Skin epidermis (tissue), 12 donors: ENCODE data around the gene NHEJ1.
"Not testable (repeated sequence)": the region's sequence is repeated elsewhere in the genome, so short reads cannot be mapped to it uniquely, and the experiment has no call there.

Source experiments
- H3K27ac ChIP-seq, 21 experiments: fragments of 200-600 bp; sonication (generic) in 11 of 21; one replicate each; pipeline ENCODE4 v1.5.0; 2020; ENCODE audit warnings: mild to moderate bottlenecking in 3 of 21, inconsistent platforms in 2 of 21, moderate library complexity in 2 of 21
- H3K4me3 ChIP-seq, 7 experiments: fragments of 200-600 bp; sonication (generic) in 2 of 7; one replicate each; pipeline ENCODE4 v1.5.0; 2020; ENCODE audit warnings: inconsistent platforms in 2 of 7, mild to moderate bottlenecking in 2 of 7, moderate library complexity in 1 of 7

NHEJ1 gene

GRCh38 chr2:219160186-219161017 is at the start of gene NHEJ1:
Gene NHEJ1 (minus strand): TSS chr2:219160815. CDS start chr2:219158362, 2,453 bp downstream.
- peak within 1 kb of the TSS; percentile 78 to 97 (median 88) for H3K27ac ChIP-seq

GRCh38 chr2:219209236-219210195 is 48.9 kb upstream of the NHEJ1 start:
- Histone ChIP-seq H3K27ac (peak overlapping the region in 4 of 21 experiments; percentile 3 to 62 (median 14)), H3K4me3 (no peak overlapping the region)

More at GRCh38 chr2:219160186-219161017, at the start of gene NHEJ1:
- peak within 1 kb of the TSS; percentile 50 to 73 (median 65) for H3K4me3 ChIP-seq

DNA sequence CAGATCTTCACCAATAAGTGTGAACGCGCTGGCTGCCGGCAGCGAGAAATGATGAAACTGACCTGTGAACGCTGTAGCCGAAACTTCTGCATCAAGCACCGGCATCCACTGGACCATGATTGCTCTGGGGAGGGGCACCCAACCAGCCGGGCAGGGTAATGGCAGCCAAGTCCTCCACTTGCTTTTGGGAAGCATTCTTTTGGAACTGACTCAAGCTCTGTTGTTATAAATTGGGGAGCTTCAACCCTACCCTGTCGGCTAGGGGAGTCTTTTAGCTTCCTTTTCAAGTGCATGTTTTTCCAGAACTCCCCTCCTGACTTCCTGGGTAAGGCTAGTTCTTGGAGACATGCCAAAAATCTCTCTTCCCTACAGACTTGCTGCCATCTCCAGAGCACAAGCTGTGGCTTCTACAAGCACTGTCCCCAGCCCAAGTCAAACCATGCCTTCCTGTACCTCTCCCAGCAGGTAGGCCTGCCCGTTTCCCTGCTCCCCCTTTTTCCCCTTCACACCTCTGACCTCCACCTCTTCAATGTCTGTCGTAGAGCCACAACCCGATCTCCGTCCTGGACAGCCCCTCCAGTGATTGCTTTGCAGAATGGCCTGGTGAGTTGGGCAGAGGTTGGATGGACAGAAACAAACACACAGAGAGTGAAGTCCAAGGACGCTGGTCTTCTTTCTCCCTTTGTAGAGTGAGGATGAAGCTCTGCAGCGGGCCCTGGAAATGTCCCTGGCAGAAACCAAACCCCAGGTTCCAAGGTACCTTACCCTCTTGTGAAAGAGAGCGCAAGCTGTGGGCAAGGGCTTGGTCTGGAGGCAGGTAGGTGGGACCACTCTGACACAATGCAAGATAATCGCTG is 47.5 kb upstream of the NHEJ1 start:
- Histone ChIP-seq H3K4me3 (peak overlapping the region in 2 of 7 experiments; percentile 66 to 75), H3K27ac (peak overlapping the region in 12 of 21 experiments; percentile 82 to 97 (median 92))

DNA sequence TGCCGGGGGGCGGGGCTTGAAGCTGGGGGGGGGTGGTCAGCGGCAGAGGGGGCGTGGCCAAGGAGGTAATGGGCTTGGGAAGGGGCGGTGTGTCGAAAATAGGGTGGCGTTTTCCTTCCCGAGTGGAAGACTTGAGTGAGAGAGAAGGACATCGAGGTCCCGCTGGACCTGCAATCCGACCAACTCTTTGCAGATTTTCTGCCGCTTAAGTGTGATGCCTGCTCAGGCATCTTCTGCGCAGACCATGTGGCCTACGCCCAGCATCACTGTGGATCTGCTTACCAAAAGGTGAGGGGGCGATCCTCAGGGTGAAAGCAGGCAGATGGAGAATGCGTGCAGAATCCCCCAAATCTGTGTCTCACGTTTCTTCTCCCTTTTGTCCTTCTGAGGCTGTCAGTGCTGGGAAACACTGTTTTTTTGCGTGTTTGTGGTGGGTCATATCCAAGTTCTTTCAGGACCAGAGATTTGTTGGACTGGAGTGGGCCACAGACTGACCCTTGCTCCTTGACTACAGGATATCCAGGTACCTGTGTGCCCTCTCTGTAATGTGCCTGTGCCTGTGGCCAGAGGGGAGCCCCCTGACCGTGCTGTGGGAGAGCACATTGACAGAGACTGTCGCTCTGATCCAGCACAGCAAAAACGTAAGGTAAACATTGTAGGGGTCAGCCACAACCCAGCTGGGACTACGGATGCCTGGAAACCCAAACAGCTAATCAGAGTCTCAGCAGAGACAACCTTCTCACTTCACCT is 46.7 kb upstream of the NHEJ1 start:
- peak overlapping the region; percentile 52 to 77 (median 66) for H3K4me3 ChIP-seq
- peak overlapping the region; percentile 76 to 97 (median 91) for H3K27ac ChIP-seq

DNA sequence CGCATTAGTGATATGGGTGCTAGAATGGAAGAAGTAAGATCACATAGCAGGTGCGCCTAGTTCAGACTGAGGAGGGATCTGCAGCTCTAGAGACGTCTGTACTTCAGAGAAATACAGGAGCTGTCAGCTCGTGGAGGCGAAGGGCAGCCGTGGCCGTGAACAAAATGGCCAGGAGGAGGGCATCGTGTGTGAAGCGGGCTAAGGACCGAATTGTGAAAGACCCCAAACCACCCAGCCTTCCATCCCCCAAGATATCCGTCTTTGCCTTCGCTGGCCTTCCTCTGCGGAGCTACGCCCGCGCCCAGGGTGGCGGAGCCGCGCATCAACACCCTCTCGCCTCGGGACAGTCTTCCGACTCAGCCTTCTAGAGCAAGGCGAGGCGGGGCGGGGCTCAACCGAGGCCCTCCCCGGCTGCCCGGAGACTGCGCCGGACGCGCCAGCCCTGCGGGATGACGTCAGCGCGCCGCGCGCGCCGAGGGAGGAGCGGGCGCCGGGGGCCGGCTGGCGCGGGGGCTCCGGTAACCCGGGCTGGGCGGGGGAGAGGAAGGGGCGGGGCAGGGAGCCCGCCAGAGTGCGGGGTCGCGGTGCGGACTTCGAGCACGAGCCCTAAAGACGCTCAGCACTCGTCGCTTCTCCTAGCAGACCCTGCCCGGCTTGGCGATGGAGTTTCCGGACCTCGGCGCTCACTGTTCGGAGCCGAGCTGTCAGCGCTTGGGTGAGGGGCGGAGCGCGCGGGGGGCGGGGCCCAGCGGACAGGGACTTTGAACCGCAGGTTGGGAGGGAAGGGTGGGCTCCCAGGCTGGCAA is 45.9 kb upstream of the NHEJ1 start, which contains the start of gene ZFAND2B:
ZFAND2B (plus strand) TSS at position 455 of the 806 bp plus-strand sequence; CDS start at position 661, 206 bp downstream.
- H3K27ac ChIP-seq: peak within 1 kb of the TSS; percentile 76 to 97 (median 91)
- peak within 1 kb of the TSS; percentile 52 to 77 (median 66) for H3K4me3 ChIP-seq

- Histone ChIP-seq H3K4me3 (peak overlapping the region; percentile 52 to 77 (median 66)), H3K27ac (peak overlapping the region in 20 of 21 experiments; percentile 78 to 97 (median 92))
Observed at GRCh38 chr2:219205981-219206327, 45.3 kb upstream of the NHEJ1 start.

DNA sequence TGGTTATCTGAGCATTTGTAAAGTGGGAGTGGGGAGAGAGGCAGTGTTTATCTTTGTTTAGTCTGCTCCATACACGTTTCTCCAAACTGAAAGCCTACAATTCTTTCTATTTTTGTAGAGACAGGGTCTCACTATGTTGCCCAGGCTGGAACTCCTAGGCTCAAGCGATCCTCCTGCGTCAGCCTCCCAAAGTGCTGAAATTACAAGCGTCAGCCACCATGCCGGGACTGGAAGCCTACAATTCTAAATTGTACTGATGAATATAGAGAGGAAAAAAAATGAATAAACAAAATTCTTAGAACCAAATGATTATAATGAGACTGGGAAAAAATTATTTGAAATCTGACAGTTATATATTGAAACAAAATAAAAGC is 44.5 kb upstream of the NHEJ1 start:
- no peak overlapping the region for H3K27ac ChIP-seq
- no peak overlapping the region for H3K4me3 ChIP-seq

GRCh38 chr2:219204425-219205164 is 44.0 kb upstream of the NHEJ1 start:
- H3K27ac ChIP-seq: no peak overlapping the region
- no peak overlapping the region for H3K4me3 ChIP-seq

GRCh38 chr2:219201331-219201730 is 40.7 kb upstream of the NHEJ1 start:
- H3K27ac ChIP-seq, H3K4me3 ChIP-seq: not testable (repeated sequence)

DNA sequence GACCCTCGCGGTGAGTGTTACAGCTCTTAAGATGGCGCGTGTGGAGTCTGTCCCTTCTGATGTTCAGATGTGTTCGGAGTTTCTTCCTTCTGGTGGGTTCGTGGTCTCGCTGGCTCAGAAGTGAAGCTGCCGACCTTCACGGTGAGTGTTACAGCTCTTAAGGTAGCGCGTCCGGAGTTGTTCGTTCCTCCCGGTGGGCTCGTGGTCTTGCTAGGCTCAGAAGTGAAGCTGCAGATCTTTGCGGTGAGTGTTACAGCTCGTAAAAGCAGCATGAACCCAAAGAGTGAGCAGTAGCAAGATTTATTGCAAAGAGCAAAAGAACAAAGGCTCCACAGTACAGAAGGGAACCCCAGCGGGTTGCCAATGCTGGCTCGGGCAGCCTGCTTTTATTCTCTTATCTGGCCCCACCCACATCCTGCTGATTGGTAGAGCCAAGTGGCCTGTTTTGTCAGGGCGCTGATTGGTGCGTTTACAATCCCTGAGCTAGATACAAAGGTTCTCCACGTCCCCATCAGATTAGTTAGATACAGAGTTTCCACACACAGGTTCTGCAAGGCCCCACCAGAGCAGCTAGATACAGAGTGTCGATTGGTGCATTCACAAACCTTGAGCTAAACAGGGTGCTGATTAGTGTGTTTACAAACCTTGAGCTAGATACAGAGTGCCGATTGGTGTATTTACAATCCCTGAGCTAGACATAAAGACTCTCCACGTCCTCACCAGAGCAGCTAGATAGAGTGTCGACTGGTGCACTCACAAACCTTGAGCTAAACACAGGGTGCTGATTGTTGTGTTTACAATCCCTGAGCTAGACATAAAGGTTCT is 40.1 kb upstream of the NHEJ1 start:
- H3K27ac ChIP-seq, H3K4me3 ChIP-seq: not testable (repeated sequence)

DNA sequence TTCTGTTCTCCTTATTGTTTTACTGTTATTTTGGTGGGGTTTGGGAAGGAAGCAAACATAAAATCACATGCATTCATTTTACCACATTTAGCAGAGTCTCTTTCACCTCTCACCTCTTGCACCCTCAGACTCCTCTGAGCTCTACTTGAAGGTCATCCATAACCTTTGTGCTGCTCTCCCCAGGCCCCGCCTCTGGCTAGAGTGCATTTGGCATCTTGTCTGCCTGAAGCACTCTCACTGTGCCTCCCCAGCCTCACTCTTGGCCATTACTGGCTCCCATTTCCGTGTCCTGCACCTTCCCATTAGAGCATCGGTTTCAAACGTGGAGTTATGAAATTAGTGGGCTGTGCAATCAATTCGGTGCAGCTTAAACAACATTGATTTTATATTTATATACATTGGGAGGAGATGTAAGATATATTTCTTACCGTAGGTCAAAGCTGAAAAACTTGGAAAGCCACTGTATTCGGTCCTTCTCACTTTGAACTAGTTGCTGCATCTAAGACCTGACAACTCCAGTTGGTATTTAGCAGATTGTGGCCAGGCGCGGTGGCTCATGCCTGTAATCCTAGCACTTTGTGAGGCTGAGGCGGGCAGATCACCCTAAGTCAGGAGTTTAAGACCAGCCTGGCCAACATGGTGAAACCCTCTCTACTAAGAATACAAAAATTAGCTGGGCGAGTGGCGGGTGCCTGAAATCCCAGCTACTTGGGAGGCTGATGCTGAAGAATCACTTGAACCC is 39.0 kb upstream of the NHEJ1 start:
- H3K27ac ChIP-seq: no peak overlapping the region
- H3K4me3 ChIP-seq: no peak overlapping the region

- Histone ChIP-seq H3K27ac (no peak overlapping the region), H3K4me3 (no peak overlapping the region)
Observed at GRCh38 chr2:219198974-219199373, 38.4 kb upstream of the NHEJ1 start.

- Histone ChIP-seq H3K27ac (no peak overlapping the region), H3K4me3 (no peak overlapping the region)
Observed at GRCh38 chr2:219197388-219197787, 36.8 kb upstream of the NHEJ1 start.

- no peak overlapping the region for H3K4me3 ChIP-seq
- H3K27ac ChIP-seq: no peak overlapping the region
Observed at GRCh38 chr2:219186754-219187456, 26.3 kb upstream of the NHEJ1 start.

DNA sequence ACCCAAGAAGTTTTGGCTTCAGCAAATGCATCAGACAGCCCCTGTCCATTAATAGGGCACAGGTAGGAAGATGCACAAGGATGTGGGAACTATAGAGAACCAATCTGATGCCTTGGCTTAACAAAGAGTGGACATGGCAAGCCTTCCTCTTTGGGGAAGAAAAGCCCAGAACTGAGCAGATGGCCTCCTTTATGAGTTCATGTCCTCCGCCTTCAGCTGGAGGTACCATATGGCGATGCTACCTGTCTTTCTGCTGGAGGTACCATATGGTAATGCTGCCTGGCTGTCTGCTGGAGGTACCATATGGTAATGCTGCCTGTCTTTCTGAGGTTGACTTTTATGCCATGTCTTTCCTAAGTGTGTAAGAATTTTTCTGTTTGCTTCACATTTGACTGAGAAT is 23.5 kb upstream of the NHEJ1 start:
- H3K4me3 ChIP-seq: no peak overlapping the region
- H3K27ac ChIP-seq: no peak overlapping the region
